Aorta (tissue), 5 donors: ENCODE measurements around the gene ATP10A. TPM values are rescaled to one million over a fixed set of nuclear protein-coding genes. Genes with fewer than 3 reads are reported as not detected.

Experiments
- ATAC-seq: fragments of 200-7000 bp; cut with Tn5 transposase; one replicate; pipeline ENCODE4 v1.9.1; 2022; ENCODE audit warnings: moderate library complexity; ENCODE audit not compliant: low FRiP score
- DNase-seq, 2 donors: peaks; one replicate each; pipeline ENCODE4 v3.0.0-alpha.2; 2020
- H3K27ac ChIP-seq, 2 donors: one replicate each; pipeline ENCODE4 v1.5.1; 2013; ENCODE audit warnings: low read length in 2 of 2, mild to moderate bottlenecking in 2 of 2, moderate library complexity in 2 of 2, control low read depth in 1 of 2, inconsistent platforms in 1 of 2, low read depth in 1 of 2
- H3K27me3 ChIP-seq, 2 donors: one replicate each; pipeline ENCODE4 v1.6.1; 2013; ENCODE audit warnings: control low read depth in 1 of 2, low read length in 1 of 2, mild to moderate bottlenecking in 1 of 2, moderate library complexity in 1 of 2; ENCODE audit not compliant: insufficient read depth in 2 of 2, control insufficient read depth in 1 of 2
- H3K36me3 ChIP-seq, 2 donors: one replicate each; pipeline ENCODE4 v1.6.1; 2013; ENCODE audit warnings: control low read depth in 1 of 2, low read length in 1 of 2, mild to moderate bottlenecking in 1 of 2; ENCODE audit not compliant: insufficient read depth in 2 of 2, control insufficient read depth in 1 of 2
- H3K4me1 ChIP-seq, 2 donors: one replicate each; pipeline ENCODE4 v1.6.1; 2013; ENCODE audit warnings: low read length in 2 of 2, control low read depth in 1 of 2, mild to moderate bottlenecking in 1 of 2, moderate library complexity in 1 of 2; ENCODE audit not compliant: insufficient read depth in 2 of 2, control insufficient read depth in 1 of 2
- H3K4me3 ChIP-seq, 2 donors: one replicate each; pipeline ENCODE4 v1.5.1; 2013; ENCODE audit warnings: low read length in 2 of 2, control low read depth in 1 of 2, mild to moderate bottlenecking in 1 of 2
- H3K9me3 ChIP-seq: one replicate; pipeline ENCODE4 v1.6.1; 2013; ENCODE audit warnings: mild to moderate bottlenecking, low read length; ENCODE audit not compliant: control insufficient read depth
- WGBS, 2 donors: extraction: QIAGEN DNeasy Blood & Tissue Kit; methylation state at CpG; one replicate each; pipeline ENCODE4 v1.1.7; 2013; 5-methylcytosine and 5-hydroxymethylcytosine counted together
- intact Hi-C, 2 donors: fragments of 100-400 bp; cut with DNase I; formaldehyde crosslinking; loops; one replicate each; pipeline versions ENCODE4 v1.14.2 to v1.15.0; 2022
- polyA plus RNA-seq, 2 donors: library from polyadenylated mRNA; stranded (reverse); fragments of 200-250 nt; gene quantifications; one replicate each; pipeline ENCODE4 v1.2.3, GENCODE V29; 2013
- total RNA-seq, 2 donors: library from RNA; stranded (reverse); fragmentation: NEBNext Ultra II Directional; extraction: Animal tissue kit (Norgen Biotek cat#: 25700); gene quantifications; one replicate each; pipeline ENCODE4 v1.2.1, GENCODE V29; 2021
- donor health status: healthy with polysubstance abuse.
- donor health status: Bipolar disorder and iron deficiency.
- donor health status: DM: no; HTN: no; CAD: no.
- donor health status: DM: no; HTN: no; CAD: no.
- donor health status: DM: yes; HTN: yes; CAD: no.

ATP10A gene
- total and polyA plus RNA-seq, 4 donors, result 3.6 to 55.0 (median 22.2) TPM

DNA sequence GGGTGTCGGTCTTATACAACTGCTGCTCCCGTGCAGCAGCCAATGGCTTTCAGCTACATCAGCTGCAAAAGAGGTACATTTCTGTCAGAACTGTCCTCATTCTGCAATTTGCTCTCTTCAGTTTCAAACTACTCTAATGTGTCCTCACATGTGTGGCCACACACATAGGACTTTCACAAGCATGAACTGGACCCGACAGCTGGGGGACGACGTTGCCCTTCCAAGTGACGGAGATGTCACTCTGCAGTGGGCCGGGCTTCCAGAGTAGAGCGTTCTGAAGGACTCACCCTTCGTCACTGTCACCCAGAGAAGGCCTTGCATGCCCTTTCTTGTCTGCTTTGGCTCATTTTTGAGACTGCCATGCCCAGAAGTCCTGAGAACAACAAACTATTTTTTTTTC is 189.8 kb downstream of the ATP10A start:
- H3K27ac ChIP-seq, result peak overlapping the region in 1 of 2 donors; percentile 6
- H3K4me1 ChIP-seq, result peaks cover 3 to 4% of the 10 kb centered on the region in 2 donors
- no peak for ATAC-seq
- no peaks in the 10 kb centered on the region for H3K36me3 ChIP-seq
- no peaks in the 10 kb centered on the region for H3K27me3 ChIP-seq
- no peak overlapping the region for H3K4me3 ChIP-seq
- H3K9me3 ChIP-seq, result no peaks in the 10 kb centered on the region
- 34 to 47% methylated on average over 9 of the region's 9 CpGs for WGBS, 2 donors
- intact Hi-C loops, result loop anchor here (5.0 kb wide), 3 partner anchors 76 to 189 kb away; partner anchors contain the start of gene ATP10A (in 1 of the 2)
- DNase-seq, result no peak

DNA sequence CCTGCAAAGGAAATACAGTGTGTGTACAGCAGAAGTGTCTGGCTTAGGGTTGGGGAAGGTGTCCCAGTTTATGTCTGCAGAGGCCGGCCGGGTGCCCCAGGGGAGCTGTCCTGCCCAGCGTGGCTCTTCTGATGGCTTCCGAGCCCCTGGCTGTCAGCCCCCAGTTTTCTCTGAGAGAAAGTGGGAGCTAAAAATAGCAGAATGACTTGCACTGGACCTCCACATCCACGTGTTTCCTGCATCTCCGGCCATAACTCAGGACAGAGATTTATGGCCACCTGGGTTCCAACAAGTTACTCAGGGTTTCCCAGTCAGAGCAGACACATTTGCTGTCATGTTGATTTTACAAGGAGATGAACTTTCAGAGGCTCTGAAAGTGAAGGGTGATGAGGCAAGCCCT is 192.0 kb downstream of the ATP10A start:
- Histone ChIP-seq H3K4me3 (no peak overlapping the region), H3K9me3 (no peaks in the 10 kb centered on the region), H3K27me3 (no peaks in the 10 kb centered on the region), H3K36me3 (no peaks in the 10 kb centered on the region), H3K4me1 (peaks cover 3 to 5% of the 10 kb centered on the region in 2 donors), H3K27ac (peak overlapping the region; percentile 44 to 87)
- DNase-seq (no peak), ATAC-seq (peak; percentile 19)
- intact Hi-C loops, result loop anchor here (5.0 kb wide), 3 partner anchors 74 to 191 kb away; partner anchors contain the start of gene ATP10A (in 1 of the 2)
- 1 to 2% methylated on average over 6 of the region's 6 CpGs for WGBS, 2 donors

DNA sequence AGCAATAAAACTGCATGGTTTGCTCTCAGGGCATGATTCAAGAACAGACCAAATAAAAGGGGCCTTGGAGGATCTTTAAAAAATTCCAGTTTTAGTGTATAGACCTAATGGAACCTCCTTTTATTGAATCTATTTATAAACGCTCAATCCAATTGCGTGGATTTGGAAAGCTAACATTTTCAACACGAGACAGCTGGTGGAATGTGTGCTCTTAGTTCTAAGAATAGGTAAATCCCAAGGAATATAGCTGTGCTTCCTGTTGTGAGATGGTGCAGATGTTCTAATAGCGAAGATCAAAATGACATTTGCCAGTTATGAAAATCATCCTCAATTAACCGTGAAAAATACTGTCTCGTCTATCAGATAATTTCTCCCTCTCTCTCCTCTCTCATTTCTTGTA is 192.5 kb downstream of the ATP10A start:
- Histone ChIP-seq H3K36me3 (no peaks in the 10 kb centered on the region), H3K4me3 (no peak overlapping the region), H3K4me1 (peaks cover 3 to 5% of the 10 kb centered on the region in 2 donors), H3K27ac (peak overlapping the region in 1 of 2 donors; percentile 44), H3K9me3 (no peaks in the 10 kb centered on the region), H3K27me3 (no peaks in the 10 kb centered on the region)
- intact Hi-C loops, result loop anchor here (5.0 kb wide), 3 partner anchors 73 to 192 kb away; partner anchors contain the start of gene ATP10A (in 1 of the 2)
- DNase-seq, result no peak
- ATAC-seq, result no peak
- 2 to 3% methylated on average over 6 of the region's 6 CpGs for WGBS, 2 donors

DNA sequence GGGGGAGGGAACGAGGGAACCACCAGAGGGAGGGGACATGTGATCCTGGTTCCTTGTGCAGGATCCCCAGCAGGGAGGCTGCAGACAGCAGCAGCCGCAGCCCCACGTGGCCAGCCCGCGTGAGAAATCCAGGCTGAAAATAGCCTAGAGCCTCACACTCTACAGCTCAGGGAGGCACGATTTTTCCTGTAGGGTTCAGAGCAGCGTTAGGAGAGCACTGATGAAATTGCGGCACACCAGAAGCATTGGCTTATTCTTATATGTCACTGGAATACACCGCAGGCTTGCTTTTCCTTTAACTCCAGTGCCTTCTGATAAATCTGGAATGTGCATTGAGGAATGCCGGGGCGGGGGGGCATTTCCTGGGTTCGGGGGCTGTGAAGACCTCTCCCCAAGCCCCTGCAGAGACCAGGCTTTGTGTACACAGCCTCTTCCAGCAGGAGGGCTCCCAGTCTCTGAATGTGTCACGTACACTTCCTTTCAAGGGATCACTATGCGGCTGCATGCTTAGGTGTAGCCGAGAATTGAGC is 193.0 kb downstream of the ATP10A start:
- Histone ChIP-seq H3K4me3 (no peak overlapping the region), H3K27ac (peak overlapping the region; percentile 29 to 73), H3K9me3 (no peaks in the 10 kb centered on the region), H3K36me3 (no peaks in the 10 kb centered on the region), H3K4me1 (peaks cover 3 to 5% of the 10 kb centered on the region in 2 donors), H3K27me3 (no peaks in the 10 kb centered on the region)
- intact Hi-C loops, result loop anchor here (5.0 kb wide), 3 partner anchors 73 to 192 kb away; partner anchors contain the start of gene ATP10A (in 1 of the 2)
- ATAC-seq (peak; percentile 85), DNase-seq (peak; percentile 85 to 91)
- WGBS, 2 donors, result 1 to 3% methylated on average over 15 of the region's 15 CpGs

- Histone ChIP-seq H3K4me1 (peaks cover 3 to 5% of the 10 kb centered on the region in 2 donors), H3K4me3 (no peak overlapping the region), H3K36me3 (no peaks in the 10 kb centered on the region), H3K27ac (peak overlapping the region; percentile 15 to 53), H3K9me3 (no peaks in the 10 kb centered on the region), H3K27me3 (no peaks in the 10 kb centered on the region)
- DNase-seq, result peak in 1 of 2 donors; percentile 48
- intact Hi-C loops, result no loop called here
- ATAC-seq, result no peak
- WGBS, 2 donors, result 28 to 30% methylated on average over 4 of the region's 4 CpGs
Observed at GRCh38 chr15:25668901-25669300, 194.2 kb downstream of the ATP10A start.

DNA sequence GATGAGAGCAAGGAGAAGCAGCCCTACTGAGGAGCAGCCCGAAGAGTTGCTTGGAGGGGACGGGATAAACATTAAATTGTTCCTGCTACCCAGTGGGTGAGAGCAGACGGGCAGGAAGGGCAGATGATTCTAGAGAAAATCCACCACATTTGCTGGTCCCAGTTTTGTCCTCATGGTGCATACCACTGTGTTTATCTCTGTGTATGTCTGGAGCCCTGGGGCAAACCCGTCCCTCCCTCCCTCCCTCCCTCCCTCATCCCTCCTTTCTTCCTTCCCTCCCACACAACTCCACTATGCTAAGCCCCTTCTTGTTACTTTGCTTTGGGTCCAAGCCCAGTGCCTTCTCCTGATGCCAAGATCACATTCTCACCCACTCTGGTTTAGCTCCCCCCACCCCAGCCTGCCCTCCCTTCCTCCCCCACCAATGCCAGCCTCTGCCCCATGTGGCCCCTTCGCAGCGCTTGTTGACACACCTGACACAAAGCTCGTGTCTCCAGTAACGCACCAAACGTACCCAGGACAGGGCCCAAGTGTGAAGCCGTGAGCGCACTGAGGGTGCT is 194.8 kb downstream of the ATP10A start:
- intact Hi-C loops, result no loop called here

GRCh38 chr15:25667829-25668228 is 195.3 kb downstream of the ATP10A start:
- ATAC-seq (no peak), DNase-seq (no peak)
- intact Hi-C loops, result no loop called here
- H3K27me3 ChIP-seq, result no peaks in the 10 kb centered on the region
- peaks cover 0 to 5% of the 10 kb centered on the region in 2 donors for H3K4me1 ChIP-seq
- H3K36me3 ChIP-seq, result no peaks in the 10 kb centered on the region
- H3K27ac ChIP-seq, result peak overlapping the region in 1 of 2 donors; percentile 22
- H3K9me3 ChIP-seq, result no peaks in the 10 kb centered on the region
- 77 to 78% methylated on average over 13 of the region's 13 CpGs for WGBS, 2 donors
- no peak overlapping the region for H3K4me3 ChIP-seq

More for the DNA sequence above, 194.8 kb downstream of the ATP10A start:
- H3K4me3 ChIP-seq, result no peak overlapping the region
- H3K27ac ChIP-seq, result peak overlapping the region in 1 of 2 donors; percentile 73
- H3K9me3 ChIP-seq, result no peaks in the 10 kb centered on the region
- DNase-seq (peak in 1 of 2 donors; percentile 57), ATAC-seq (no peak)
- no peaks in the 10 kb centered on the region for H3K36me3 ChIP-seq
- H3K27me3 ChIP-seq, result no peaks in the 10 kb centered on the region
- 10 to 12% methylated on average over 11 of the region's 11 CpGs for WGBS, 2 donors
- peaks cover 0 to 5% of the 10 kb centered on the region in 2 donors for H3K4me1 ChIP-seq

DNA sequence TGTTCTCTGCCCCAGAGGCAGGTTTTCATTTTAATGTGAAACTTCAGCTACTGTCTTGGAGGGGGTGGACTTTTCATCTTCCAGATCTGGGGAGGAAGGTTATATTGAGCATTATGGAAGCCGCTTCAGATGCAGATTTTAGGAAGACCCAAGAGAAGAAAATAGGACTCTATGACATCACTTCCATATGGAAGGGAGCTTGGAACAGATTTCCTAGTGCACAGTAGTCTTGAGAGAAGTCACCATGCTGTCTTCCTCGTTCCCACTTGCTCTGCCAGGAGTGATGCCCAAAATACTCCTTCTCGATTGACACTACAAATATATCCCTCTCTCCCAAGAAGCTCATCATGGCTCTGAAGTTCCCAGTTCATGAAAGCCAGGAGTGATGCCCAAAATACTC is 197.2 kb downstream of the ATP10A start:
- peaks cover 0 to 3% of the 10 kb centered on the region in 2 donors for H3K4me1 ChIP-seq
- no peak overlapping the region for H3K4me3 ChIP-seq
- no peak for DNase-seq
- H3K27ac ChIP-seq, result no peak overlapping the region
- WGBS, 2 donors, result 91 to 95% methylated on average over 3 of the region's 3 CpGs
- ATAC-seq, result no peak
- H3K9me3 ChIP-seq, result no peaks in the 10 kb centered on the region
- H3K36me3 ChIP-seq, result no peaks in the 10 kb centered on the region
- no peaks in the 10 kb centered on the region for H3K27me3 ChIP-seq
- intact Hi-C loops, result no loop called here

DNA sequence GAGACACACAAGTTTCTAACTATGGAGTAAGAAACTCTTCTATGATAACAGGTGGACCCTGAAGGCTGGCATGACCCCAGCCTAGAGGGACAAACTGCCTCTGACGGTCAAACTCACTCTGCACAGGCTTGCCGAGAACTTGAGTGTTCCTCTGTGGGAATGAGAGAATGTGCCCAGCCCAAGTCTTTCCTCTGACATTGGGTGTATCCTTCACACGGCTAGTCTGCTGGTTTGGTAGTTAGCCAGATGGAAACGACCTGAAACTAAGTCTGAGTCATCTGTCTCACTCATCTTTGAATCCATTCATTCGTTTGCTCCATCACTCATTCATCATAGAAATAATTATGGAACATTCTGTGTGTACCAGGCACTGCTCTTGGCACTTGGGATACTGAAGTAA is 198.4 kb downstream of the ATP10A start:
- 59 to 64% methylated on average over 5 of the region's 5 CpGs for WGBS, 2 donors
- Histone ChIP-seq H3K9me3 (no peaks in the 10 kb centered on the region), H3K4me3 (no peak overlapping the region), H3K27ac (no peak overlapping the region), H3K4me1 (peaks cover 0 to 3% of the 10 kb centered on the region in 2 donors), H3K27me3 (no peaks in the 10 kb centered on the region), H3K36me3 (no peaks in the 10 kb centered on the region)
- DNase-seq, result no peak
- intact Hi-C loops, result no loop called here
- ATAC-seq, result no peak
